GM12801 (cell line): Measurements from ENCODE around the gene DDX5.

Source experiments
- TF ChIP-seq, protein P1 (sequence below): IDR thresholded peaks from one replicate; pipeline ENCODE4 v1.5.1; 2011; ENCODE audit warnings: control low read depth; ENCODE audit not compliant: insufficient read length; ENCODE audit errors: extremely low read depth

Gene DDX5

DNA sequence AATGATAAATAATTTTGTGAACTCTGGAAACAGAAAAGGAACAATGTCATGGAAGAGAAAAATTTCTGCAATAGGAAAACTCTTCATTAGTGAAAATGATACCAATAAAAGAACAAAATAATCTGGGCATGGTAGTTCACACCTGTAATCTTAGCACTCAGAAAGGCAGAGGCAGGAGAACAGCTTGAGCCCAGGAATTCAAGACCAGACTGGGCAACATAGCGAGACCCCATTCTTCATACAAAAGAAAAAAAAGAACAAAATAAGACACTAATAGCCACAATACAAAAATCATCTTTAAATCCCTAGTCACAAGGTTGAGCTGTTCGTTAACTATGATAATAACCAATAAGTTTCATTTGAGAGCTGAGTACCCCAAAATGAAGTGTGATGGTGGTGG, 17.8 kb downstream of the DDX5 start:
- TF ChIP-seq, protein P1, sequence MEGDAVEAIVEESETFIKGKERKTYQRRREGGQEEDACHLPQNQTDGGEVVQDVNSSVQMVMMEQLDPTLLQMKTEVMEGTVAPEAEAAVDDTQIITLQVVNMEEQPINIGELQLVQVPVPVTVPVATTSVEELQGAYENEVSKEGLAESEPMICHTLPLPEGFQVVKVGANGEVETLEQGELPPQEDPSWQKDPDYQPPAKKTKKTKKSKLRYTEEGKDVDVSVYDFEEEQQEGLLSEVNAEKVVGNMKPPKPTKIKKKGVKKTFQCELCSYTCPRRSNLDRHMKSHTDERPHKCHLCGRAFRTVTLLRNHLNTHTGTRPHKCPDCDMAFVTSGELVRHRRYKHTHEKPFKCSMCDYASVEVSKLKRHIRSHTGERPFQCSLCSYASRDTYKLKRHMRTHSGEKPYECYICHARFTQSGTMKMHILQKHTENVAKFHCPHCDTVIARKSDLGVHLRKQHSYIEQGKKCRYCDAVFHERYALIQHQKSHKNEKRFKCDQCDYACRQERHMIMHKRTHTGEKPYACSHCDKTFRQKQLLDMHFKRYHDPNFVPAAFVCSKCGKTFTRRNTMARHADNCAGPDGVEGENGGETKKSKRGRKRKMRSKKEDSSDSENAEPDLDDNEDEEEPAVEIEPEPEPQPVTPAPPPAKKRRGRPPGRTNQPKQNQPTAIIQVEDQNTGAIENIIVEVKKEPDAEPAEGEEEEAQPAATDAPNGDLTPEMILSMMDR = no peak

DNA sequence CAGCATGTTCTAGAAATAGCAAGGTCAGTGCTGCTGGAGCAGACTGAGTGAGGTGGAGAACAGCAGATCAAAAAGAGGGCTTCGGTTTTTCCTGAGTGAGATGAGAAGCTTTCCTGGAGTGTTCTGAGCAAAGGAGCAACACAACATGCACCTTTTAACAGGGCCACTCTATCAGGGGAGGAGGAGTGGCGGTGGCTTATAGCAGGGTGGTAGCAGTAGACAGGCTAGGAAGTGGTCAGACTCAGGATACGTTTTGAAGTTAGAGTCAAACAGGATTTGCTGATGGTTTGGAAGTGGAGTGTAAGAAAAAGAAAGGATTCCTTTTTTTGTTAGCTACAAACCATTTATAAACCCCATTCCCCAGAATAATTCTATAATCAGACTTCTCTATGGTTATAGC, 21.7 kb downstream of the DDX5 start:
- TF ChIP-seq, protein P1 = no peak

DNA sequence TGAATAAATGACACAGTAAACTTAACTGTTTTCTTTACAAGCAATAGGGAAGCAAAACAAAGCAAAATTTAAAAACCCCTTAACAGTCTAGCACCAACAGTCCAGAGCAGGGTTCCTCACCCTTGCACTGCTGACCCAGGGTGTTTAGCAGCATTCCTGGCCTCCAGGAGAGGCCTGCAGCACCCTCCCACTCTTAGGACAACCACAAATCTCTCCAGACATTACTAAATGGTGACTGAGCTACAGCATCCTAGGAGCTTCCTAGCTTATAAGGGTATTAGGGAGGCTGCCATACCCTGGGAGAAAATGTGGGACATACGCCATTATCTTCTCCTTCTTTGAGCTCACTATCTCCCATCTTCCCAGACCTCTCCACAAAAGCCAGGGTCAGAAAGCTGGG, 25.1 kb downstream of the DDX5 start:
- TF ChIP-seq, protein P1 = no peak

DNA sequence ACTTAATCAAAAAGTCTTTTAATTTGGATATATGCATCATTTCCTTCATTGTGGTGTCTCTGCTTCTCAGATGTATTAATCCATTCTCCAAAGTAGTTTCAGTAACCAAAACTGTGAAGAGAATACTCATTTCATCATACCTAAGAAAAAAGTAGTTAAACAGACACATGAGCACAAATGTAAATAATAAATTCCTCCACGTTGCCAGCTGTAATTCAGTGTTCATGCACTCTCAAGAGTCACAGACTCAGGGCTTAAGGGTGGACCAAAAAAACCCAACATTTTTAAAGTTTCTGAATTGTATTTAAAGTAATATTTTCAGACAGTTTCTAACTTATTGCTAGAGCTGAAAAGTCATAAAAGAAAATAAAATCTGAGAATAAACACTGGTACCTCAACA, 28.2 kb downstream of the DDX5 start:
- TF ChIP-seq, protein P1 = no peak

DNA sequence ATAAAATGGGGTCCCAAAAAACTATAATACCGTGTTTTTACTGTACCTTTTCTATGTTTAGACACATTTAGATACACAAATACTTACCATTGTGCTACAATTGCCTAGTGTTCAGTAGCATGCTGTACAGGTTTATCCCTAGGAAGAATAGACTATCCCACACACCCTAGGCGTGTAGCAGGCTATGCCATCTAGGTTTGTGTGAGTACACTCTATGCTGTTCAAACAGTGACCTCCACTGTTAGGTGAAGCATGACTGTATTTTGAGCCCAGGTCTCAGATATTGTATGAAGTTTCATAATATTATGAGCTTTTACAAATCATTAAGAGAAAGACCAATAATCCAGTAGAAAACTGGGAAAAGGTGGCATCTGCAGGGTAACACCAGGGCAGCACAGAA, 33.5 kb downstream of the DDX5 start:
- TF ChIP-seq, protein P1 = no peak

DNA sequence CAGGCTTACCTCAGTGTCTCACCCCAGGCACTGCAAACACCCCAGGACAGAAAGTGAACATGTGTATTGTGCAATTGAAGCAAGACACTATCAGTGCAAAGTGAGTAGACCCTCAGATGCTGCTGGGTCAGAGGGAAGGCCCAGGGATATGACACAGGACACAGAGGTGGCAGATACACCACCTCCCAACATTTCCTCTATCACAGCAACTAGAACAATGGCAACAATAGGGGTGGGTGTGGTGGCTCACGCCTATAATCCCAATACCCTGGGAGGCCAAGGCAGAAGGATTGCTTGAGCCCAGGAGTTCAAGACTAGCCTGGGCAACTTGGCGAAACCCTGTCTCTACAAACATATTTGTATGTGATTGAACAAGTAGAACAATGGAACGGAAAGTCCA, 34.6 kb downstream of the DDX5 start:
- TF ChIP-seq, protein P1 = no peak

DNA sequence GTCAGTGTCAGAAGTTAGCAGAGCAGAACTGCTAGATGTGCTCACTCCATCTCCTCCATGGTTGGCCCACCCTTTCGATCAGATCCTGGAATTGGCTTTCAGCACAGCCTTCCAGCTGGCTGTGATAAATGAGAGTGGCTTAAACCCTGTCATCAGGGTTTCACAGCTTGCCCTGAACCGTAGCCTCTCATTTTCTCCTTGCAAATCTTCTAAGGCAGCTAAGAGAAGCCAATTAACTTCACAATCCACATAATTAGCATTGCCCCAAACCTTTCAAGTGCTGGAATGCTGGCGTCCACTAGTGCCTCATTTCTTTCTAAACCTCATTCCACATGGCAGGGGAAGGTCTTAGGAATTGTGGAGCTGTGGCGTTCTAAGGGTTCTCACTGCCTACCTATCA, 35.5 kb downstream of the DDX5 start:
- TF ChIP-seq, protein P1 = no peak
